Ishikawa (cell line): ENCODE measurements around the gene TMUB1.

Experiments used
- EGR1 ChIP-seq: IDR thresholded peaks from 2 replicates; pipeline ENCODE4 v1.6.1; 2012
- RAD21 ChIP-seq: IDR thresholded peaks from 2 replicates; pipeline ENCODE4 v1.6.1; 2012; ENCODE audit warnings: low read depth
- YY1 ChIP-seq: IDR thresholded peaks from 2 replicates; pipeline ENCODE4 v1.6.1; 2012; ENCODE audit warnings: low read depth
- TF ChIP-seq, protein P1 (sequence below): IDR thresholded peaks from 2 replicates; pipeline ENCODE4 v1.6.1; 2012

DNA sequence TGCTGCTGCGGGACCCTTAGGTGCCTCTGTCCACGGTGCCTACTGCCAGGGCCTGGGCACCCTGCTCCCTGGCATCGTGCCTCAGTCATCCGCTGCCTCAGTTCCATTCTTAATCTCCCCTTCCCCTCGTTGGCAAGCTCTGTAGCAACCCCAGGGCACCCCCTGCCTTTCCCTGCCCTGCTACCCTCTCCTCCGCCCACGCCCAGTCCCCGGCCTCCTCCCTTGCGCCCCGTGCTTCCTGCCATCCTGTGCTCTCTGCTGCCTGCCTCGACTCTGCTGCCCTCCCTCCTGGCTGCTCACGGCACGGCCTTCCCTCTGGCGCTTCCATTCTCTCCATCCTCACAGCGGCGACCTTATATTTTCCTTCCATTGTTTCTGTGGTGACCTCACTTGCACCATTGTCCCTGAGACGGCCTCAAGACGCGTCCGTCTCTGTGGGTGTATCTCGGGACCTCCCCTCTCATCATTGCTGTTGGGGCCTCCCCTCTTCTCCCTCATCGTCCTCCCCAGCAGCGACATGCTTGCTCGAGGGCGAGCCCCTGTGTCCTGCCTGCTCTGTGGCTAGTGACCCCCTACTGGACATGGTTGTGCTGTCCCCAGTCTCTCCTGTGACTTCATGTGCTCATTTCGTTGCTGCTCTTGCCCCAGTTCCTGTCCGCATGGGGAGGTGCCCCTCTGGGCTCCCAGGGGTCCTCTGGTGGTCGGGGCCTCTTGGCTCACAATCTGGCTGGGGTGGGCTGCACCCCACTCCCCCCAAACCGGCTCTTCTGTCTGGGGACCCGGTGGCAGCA lies 38.3 kb upstream of the TMUB1 start:
- TF ChIP-seq YY1 = no peak
- no peak for TF ChIP-seq RAD21
- no peak for TF ChIP-seq EGR1
- TF ChIP-seq, protein P1, sequence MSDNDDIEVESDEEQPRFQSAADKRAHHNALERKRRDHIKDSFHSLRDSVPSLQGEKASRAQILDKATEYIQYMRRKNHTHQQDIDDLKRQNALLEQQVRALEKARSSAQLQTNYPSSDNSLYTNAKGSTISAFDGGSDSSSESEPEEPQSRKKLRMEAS = no peak
